Measurements from ENCODE around the gene SHC3. TPM values are rescaled to one million over a fixed set of nuclear protein-coding genes. Genes with fewer than 3 reads are reported as not detected.

The SHC3 gene
- total RNA-seq, 1 experiment from 2014 or later, result 0.69 TPM

- H3K27me3 ChIP-seq, result no peaks in the 10 kb centered on the region
- no peaks in the 10 kb centered on the region for H3K9me3 ChIP-seq
- H3K4me3 ChIP-seq, result no peak overlapping the region
- no peaks in the 10 kb centered on the region for H3K36me3 ChIP-seq
- no peak for DNase-seq
Measured at GRCh38 chr9:88960632-88961031, 218.0 kb downstream of the SHC3 start.

- no peaks in the 10 kb centered on the region for H3K36me3 ChIP-seq
- no peaks in the 10 kb centered on the region for H3K27me3 ChIP-seq
- no peaks in the 10 kb centered on the region for H3K9me3 ChIP-seq
- H3K4me3 ChIP-seq, result no peak overlapping the region
- DNase-seq, result no peak
Measured at GRCh38 chr9:88959727-88960469, 218.7 kb downstream of the SHC3 start.

DNA sequence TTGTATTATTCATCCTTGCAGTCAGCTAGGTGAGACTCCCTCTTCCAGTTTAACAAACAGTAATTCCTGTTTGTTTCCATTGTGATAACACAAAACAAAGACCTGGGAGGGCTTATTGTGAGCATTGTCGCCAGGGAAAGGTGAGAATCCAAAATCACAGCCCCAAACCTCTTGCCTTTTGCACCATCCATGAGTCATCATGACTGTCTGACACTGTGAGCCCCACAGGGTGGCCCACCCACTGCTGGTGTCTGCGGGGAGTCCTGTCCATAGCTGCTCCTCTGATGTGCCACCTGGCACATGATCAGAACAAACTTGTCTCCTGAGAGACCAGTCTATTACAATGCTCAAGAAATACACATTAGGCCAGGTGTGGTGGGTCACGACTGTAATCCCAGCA is 221.1 kb downstream of the SHC3 start:
- no peaks in the 10 kb centered on the region for H3K9me3 ChIP-seq
- H3K4me3 ChIP-seq, result no peak overlapping the region
- no peaks in the 10 kb centered on the region for H3K36me3 ChIP-seq
- H3K27me3 ChIP-seq, result no peaks in the 10 kb centered on the region
- DNase-seq, result no peak

Other genes starting within 250 kb of the SHC3 start
- gene S1PR3, start 187.3 kb downstream of the SHC3 start, total RNA-seq (2014; rRNA removed; shearing (Covaris generic); ENCODE audit: low replicate concordance), result 38.7 and 45.1 TPM in 2 replicates
- 326 and 335 TPM in 2 replicates for gene CKS2, start 132.4 kb upstream of the SHC3 start, total RNA-seq (2014; rRNA removed; shearing (Covaris generic); ENCODE audit: low replicate concordance)
- 7.4 and 9.7 TPM in 2 replicates for gene SECISBP2, start 139.7 kb upstream of the SHC3 start, total RNA-seq (2014; rRNA removed; shearing (Covaris generic); ENCODE audit: low replicate concordance)

Measured in MG63 (cell line).